ENCODE data around the gene GBP7. TPM values are rescaled to one million over a fixed set of nuclear protein-coding genes. Genes with fewer than 3 reads are reported as not detected.

The GBP7 gene
- total RNA-seq, 4 donors from 2014 or later = not detected

GRCh38 chr1:89170170-89171066 is 5.4 kb downstream of the GBP7 start:
- TF ChIP-seq CTCF (IDR thresholded peaks at IDR 0.05) (no peak), POLR2A (IDR thresholded peaks at IDR 0.05) (no peak)
- no peak overlapping the region for H3K27ac ChIP-seq
- 90 to 92% methylated on average over 4 of the region's 4 CpGs for WGBS, 2 donors
- no peaks in the 10 kb centered on the region for H3K36me3 ChIP-seq
- H3K9me3 ChIP-seq = no peaks in the 10 kb centered on the region
- intact Hi-C loops (cut with DNase I) = no loop called here
- no peak for DNase-seq
- no peaks in the 10 kb centered on the region for H3K27me3 ChIP-seq
- no peaks in the 10 kb centered on the region for H3K4me1 ChIP-seq
- H3K4me3 ChIP-seq = no peak overlapping the region

GRCh38 chr1:89169166-89169565 is 6.6 kb downstream of the GBP7 start:
- Histone ChIP-seq H3K4me1 (no peaks in the 10 kb centered on the region), H3K36me3 (no peaks in the 10 kb centered on the region), H3K4me3 (no peak overlapping the region), H3K9me3 (no peaks in the 10 kb centered on the region), H3K27me3 (no peaks in the 10 kb centered on the region), H3K27ac (no peak overlapping the region)
- TF ChIP-seq CTCF (IDR thresholded peaks at IDR 0.05) (no peak), POLR2A (IDR thresholded peaks at IDR 0.05) (no peak)
- DNase-seq = no peak
- WGBS, 2 donors = 35 to 39% methylated on average over 2 of the region's 2 CpGs
- intact Hi-C loops (cut with DNase I) = no loop called here

DNA sequence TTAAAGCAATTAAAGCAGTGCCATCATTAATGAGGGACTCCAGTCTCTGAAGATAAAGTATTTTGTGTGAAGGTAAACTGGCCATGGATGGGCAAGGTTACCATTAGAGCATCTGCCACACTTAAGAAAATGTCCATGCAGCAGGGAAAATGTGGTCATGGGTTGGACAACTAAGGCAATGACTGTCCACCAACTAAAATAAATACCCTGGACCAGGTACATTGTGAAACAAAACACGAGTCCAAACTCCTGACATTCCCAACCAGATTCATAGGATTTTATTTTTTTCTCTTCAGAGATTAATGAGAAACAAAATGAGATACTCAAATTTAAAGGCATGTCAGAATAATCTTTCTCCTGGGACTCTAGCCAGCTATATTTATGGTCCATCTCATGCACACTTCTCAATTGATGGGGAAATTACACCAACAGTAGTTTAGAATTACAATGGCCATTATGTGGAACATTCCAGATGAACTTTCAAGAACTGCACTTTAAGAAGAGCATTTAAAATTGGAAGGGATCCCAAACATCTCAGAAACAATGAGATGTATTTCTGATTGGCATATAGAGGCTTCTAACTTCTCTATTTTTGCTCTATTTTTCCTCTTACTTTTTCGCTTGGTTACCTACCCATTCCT is 8.1 kb downstream of the GBP7 start:
- TF ChIP-seq CTCF (IDR thresholded peaks at IDR 0.05) = no peak
- Histone ChIP-seq H3K36me3 (no peaks in the 10 kb centered on the region), H3K4me1 (no peaks in the 10 kb centered on the region), H3K27me3 (no peaks in the 10 kb centered on the region), H3K9me3 (no peaks in the 10 kb centered on the region), H3K4me3 (no peak overlapping the region), H3K27ac (no peak overlapping the region)
- DNase-seq = no peak
- intact Hi-C loops (cut with DNase I) = no loop called here
- whole genome bisulfite sequencing, 2 donors = 70 to 78% methylated on average over 2 of the region's 2 CpGs

- H3K4me3 ChIP-seq = no peak overlapping the region
- no peak overlapping the region for H3K27ac ChIP-seq
- H3K9me3 ChIP-seq = no peaks in the 10 kb centered on the region
- no peaks in the 10 kb centered on the region for H3K36me3 ChIP-seq
- intact Hi-C loops (cut with DNase I) = no loop called here
- TF ChIP-seq POLR2A (IDR thresholded peaks at IDR 0.05) (no peak), CTCF (IDR thresholded peaks at IDR 0.05) (no peak)
- 25 to 61% methylated on average over 1 of the region's 1 CpG for whole genome bisulfite sequencing, 2 donors
- H3K4me1 ChIP-seq = no peaks in the 10 kb centered on the region
- H3K27me3 ChIP-seq = no peaks in the 10 kb centered on the region
- DNase-seq = no peak
Observed at GRCh38 chr1:89166705-89167104, 9.1 kb downstream of the GBP7 start.

DNA sequence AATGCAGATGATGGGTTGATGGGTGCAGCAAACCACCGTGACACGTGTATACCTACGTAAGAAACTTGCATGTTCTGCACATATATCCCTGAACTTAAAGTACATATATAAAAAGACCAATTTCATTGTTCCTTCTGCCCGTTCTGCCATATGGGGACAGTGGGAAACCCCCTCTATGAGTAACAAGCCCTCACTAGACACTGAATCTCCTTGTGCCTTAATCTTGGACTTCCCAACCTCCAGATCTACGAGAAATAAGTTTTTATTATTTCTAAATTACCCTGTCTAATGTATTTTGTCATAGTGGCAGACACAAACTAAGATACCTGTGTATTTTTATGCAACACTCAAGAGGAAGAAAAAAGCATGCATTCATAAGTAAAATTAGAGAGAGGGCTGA is 10.0 kb downstream of the GBP7 start:
- intact Hi-C loops (cut with DNase I) = no loop called here
- Histone ChIP-seq H3K4me3 (no peak overlapping the region), H3K9me3 (no peaks in the 10 kb centered on the region), H3K4me1 (no peaks in the 10 kb centered on the region), H3K27me3 (no peaks in the 10 kb centered on the region), H3K36me3 (no peaks in the 10 kb centered on the region), H3K27ac (no peak overlapping the region)
- TF ChIP-seq POLR2A (IDR thresholded peaks at IDR 0.05) (no peak), CTCF (IDR thresholded peaks at IDR 0.05) (no peak)
- DNase-seq = no peak
- 80 to 91% methylated on average over 5 of the region's 5 CpGs for WGBS, 2 donors
